Osteocyte (in vitro differentiated cells): Measurements from ENCODE around the gene RTN4. TPM values are rescaled to one million over a fixed set of nuclear protein-coding genes. Genes with fewer than 3 reads are reported as not detected.
A peak's percentile ranks its signal among the peaks of the same experiment; 100 is the strongest.

Experiments
- DNase-seq: peaks from one replicate; pipeline ENCODE4 v3.0.0; 2021; ENCODE audit warnings: mixed read lengths; ENCODE audit not compliant: unreplicated experiment; ENCODE audit errors: extremely low spot score
- H3K27ac Mint-ChIP-seq: one replicate; pipeline ENCODE4 v1.8.0; 2021; ENCODE audit warnings: mild to moderate bottlenecking, mixed read lengths; ENCODE audit not compliant: unreplicated experiment
- H3K27me3 Mint-ChIP-seq: one replicate; pipeline ENCODE4 v1.8.0; 2021; ENCODE audit warnings: mixed read lengths; ENCODE audit not compliant: unreplicated experiment
- H3K36me3 Mint-ChIP-seq: one replicate; pipeline ENCODE4 v1.8.0; 2021; ENCODE audit warnings: mixed read lengths; ENCODE audit not compliant: unreplicated experiment
- H3K4me1 Mint-ChIP-seq: one replicate; pipeline ENCODE4 v1.8.0; 2021; ENCODE audit warnings: mixed read lengths; ENCODE audit not compliant: unreplicated experiment
- H3K4me3 Mint-ChIP-seq: one replicate; pipeline ENCODE4 v1.8.0; 2021; ENCODE audit warnings: mild to moderate bottlenecking, moderate library complexity, mixed read lengths; ENCODE audit not compliant: unreplicated experiment
- H3K9me3 Mint-ChIP-seq: one replicate; pipeline ENCODE4 v1.8.0; 2021; ENCODE audit warnings: mixed read lengths; ENCODE audit not compliant: unreplicated experiment
- CTCF ChIP-seq: fragments of 200-600 bp; sonication (generic); IDR thresholded peaks from 2 replicates; pipeline ENCODE4 v1.5.0; 2021; ENCODE audit warnings: antibody characterized with exemption, mild to moderate bottlenecking, moderate library complexity
- total RNA-seq: library from RNA; stranded (reverse); gene quantifications from 2 replicates; pipeline ENCODE4 v1.2.1, GENCODE V29; 2021

The RTN4 gene
- total RNA-seq, 1 donor from 2014 or later: 532 TPM

- no peaks in the 10 kb centered on the region for H3K4me1 Mint-ChIP-seq
- peak; percentile 27 for TF ChIP-seq CTCF
- H3K36me3 Mint-ChIP-seq: no peaks in the 10 kb centered on the region
- no peaks in the 10 kb centered on the region for H3K9me3 Mint-ChIP-seq
- no peak overlapping the region for H3K4me3 Mint-ChIP-seq
- no peaks in the 10 kb centered on the region for H3K27me3 Mint-ChIP-seq
- DNase-seq: no peak
- H3K27ac Mint-ChIP-seq: no peak overlapping the region
Observed at GRCh38 chr2:55063713-55064323, 13.6 kb upstream of the RTN4 start.

- Mint-ChIP-seq H3K9me3 (no peaks in the 10 kb centered on the region), H3K4me3 (no peak overlapping the region), H3K4me1 (no peaks in the 10 kb centered on the region), H3K27me3 (no peaks in the 10 kb centered on the region), H3K27ac (no peak overlapping the region), H3K36me3 (no peaks in the 10 kb centered on the region)
- DNase-seq: no peak
- no peak for TF ChIP-seq CTCF
Observed at GRCh38 chr2:55063226-55063625, 13.0 kb upstream of the RTN4 start.

- H3K36me3 Mint-ChIP-seq: no peaks in the 10 kb centered on the region
- TF ChIP-seq CTCF: no peak
- H3K9me3 Mint-ChIP-seq: no peaks in the 10 kb centered on the region
- H3K27ac Mint-ChIP-seq: no peak overlapping the region
- no peaks in the 10 kb centered on the region for H3K4me1 Mint-ChIP-seq
- DNase-seq: no peak
- no peaks in the 10 kb centered on the region for H3K27me3 Mint-ChIP-seq
- no peak overlapping the region for H3K4me3 Mint-ChIP-seq
Observed at GRCh38 chr2:55062754-55063153, 12.5 kb upstream of the RTN4 start.

GRCh38 chr2:55061523-55062344, 11.5 kb upstream of the RTN4 start:
- no peaks in the 10 kb centered on the region for H3K9me3 Mint-ChIP-seq
- no peaks in the 10 kb centered on the region for H3K36me3 Mint-ChIP-seq
- H3K27ac Mint-ChIP-seq: no peak overlapping the region
- H3K4me3 Mint-ChIP-seq: no peak overlapping the region
- no peak for DNase-seq
- TF ChIP-seq CTCF: no peak
- no peaks in the 10 kb centered on the region for H3K4me1 Mint-ChIP-seq
- no peaks in the 10 kb centered on the region for H3K27me3 Mint-ChIP-seq

GRCh38 chr2:55059793-55060192, 9.5 kb upstream of the RTN4 start:
- no peak for DNase-seq
- peaks cover 7% of the 10 kb centered on the region for H3K4me1 Mint-ChIP-seq
- no peak for TF ChIP-seq CTCF
- no peaks in the 10 kb centered on the region for H3K36me3 Mint-ChIP-seq
- H3K4me3 Mint-ChIP-seq: no peak overlapping the region
- H3K27ac Mint-ChIP-seq: no peak overlapping the region
- no peaks in the 10 kb centered on the region for H3K27me3 Mint-ChIP-seq
- H3K9me3 Mint-ChIP-seq: no peaks in the 10 kb centered on the region
